Measurements from ENCODE around the gene SPO11. TPM values are rescaled to one million over a fixed set of nuclear protein-coding genes. Genes with fewer than 3 reads are reported as not detected.

Gene SPO11
- total RNA-seq, 2 donors from 2014 or later = not detected

DNA sequence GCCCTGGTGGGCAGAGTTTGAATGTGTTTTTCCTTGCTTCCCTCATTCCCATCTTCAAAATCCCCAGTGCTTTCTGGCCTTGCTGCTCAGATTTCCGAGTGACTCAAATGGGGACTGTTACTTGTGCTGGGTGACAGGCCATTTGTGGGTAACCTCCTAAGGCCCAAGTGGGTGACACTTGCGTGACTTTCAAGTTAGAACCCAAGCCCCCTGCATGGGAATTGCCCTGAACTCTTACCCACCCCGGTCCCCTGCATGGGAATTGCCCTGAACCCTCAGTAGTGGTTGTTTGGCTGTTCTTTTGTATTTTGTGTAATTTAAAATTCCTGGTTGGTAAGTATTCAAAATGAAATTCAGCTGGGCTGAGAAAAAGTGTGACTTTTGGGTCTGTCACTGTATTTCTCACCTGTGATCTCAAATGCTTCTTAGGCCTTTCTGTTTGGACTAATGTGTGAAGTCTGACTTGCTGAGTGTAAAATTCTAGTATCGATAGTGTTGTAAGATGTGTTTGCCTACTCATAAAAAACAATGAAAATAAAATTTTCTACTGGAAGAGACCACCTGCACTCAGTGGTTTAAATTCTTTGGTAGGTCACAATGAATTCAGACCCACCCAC lies 49.2 kb downstream of the SPO11 start:
- no peak for DNase-seq (ENCODE audit: low spot score in 2 of 2)
- H3K27ac Mint-ChIP-seq = peak overlapping the region in 1 of 2 donors; percentile 66
- peaks cover 5 to 8% of the 10 kb centered on the region in 2 donors for H3K36me3 Mint-ChIP-seq
- no peaks in the 10 kb centered on the region for H3K9me3 Mint-ChIP-seq
- peak; percentile 18 to 52 for ATAC-seq

DNA sequence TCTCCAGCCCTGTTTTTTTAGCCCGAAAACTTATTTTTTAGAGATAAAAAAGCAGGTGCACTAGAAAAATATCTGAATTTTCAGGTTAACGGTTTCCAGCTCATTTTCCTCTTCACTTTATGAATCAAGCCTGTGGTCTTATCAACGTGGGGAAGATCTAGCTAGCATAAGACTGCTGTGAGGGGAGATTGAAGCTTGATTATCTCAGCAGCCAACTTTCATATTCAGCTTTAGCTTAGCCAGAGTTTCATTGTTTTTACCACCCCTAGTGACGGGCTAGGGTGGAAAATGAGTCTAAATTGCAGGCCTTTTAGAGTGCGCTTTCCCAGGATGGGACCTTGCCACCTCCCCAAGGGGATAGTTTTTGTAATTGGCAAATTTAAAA lies 49.7 kb downstream of the SPO11 start:
- Mint-ChIP-seq H3K9me3 (no peaks in the 10 kb centered on the region), H3K36me3 (peaks cover 5 to 8% of the 10 kb centered on the region in 2 donors), H3K27ac (peak overlapping the region; percentile 36 to 66)
- DNase-seq (ENCODE audit: low spot score in 2 of 2) (no peak), ATAC-seq (peak; percentile 21 to 30)

DNA sequence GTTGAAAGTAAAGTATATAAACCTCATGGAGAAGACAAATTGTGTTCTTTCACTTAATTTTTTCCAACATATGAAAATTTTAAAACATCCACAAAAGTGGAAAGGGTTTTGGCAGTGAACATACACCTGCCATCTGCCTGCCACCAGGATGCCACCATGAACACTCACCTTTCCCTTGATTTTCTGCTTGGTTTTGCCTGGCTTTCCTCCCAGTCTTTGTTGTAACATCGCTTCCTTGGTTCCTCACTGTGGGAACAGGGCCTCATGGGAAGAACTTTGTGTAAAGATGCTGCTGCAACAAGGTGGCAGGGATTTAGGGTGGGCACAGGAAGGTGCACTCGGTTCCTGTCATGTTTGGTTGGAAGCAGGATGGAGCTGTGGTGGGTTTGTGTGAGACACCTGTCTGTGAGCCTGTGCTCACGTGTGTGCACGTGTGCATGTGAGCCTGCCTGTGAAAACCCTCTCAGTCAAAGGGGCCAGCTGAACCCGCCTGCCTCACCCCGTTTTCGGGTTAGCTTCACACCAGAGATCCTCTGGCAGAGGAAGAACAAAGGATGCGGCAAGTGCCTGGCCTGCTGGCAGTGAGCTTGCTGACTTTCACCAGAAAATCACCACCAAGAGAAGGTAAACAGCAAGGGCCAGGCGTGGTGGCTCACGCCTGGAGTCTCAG lies 50.6 kb downstream of the SPO11 start:
- ATAC-seq (no peak), DNase-seq (ENCODE audit: low spot score in 2 of 2) (no peak)
- H3K27ac Mint-ChIP-seq = peak overlapping the region in 1 of 2 donors; percentile 74
- H3K9me3 Mint-ChIP-seq = no peaks in the 10 kb centered on the region
- peaks cover 5 to 8% of the 10 kb centered on the region in 2 donors for H3K36me3 Mint-ChIP-seq

DNA sequence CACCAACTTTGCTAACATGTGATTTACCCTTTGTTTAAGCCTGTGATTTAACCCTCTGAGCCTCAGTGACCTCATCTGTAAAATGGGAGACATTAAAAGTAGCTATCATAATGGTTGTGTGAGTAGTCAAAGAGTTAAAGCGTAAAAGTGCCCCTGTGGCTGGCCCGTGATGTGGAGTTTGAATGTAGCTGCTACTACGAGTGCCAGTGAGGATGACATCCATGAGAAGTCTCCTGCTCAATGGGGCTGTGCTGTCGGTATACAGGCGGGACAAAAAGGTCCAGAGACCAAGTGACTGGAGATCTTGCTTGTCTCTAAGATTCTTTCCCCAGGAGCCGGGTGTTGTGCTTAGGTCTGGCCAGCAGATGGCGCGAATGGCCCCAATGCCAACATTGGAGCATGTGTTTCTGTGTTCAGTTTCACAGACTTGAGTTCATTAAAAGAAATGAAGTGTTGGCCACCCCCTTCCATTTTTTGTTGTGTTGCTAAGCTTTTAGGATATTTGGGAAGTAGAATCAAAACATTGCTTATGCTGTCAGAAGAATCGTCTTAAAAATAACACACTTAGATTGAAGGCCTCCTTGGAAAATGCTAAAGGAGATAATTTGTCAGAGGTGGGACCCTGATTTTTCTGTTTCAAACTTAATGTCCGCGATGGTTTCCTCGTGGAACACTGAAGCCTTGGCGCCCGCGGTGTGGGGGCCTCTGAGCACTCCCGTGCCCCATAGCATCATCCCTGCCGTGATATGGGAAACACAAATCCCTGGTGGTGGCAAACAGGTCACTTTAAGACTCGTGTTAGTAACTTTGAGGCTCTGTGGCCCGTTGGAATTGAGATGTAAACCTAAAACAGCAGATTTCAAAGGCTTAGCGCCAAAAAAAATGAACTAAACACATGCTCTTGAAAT lies 52.2 kb downstream of the SPO11 start:
- Mint-ChIP-seq H3K9me3 (no peaks in the 10 kb centered on the region), H3K27ac (no peak overlapping the region), H3K36me3 (peaks cover 0 to 5% of the 10 kb centered on the region in 2 donors)
- DNase-seq (ENCODE audit: low spot score in 2 of 2) (peak in 1 of 2 donors; percentile 91), ATAC-seq (peak; percentile 61)

DNA sequence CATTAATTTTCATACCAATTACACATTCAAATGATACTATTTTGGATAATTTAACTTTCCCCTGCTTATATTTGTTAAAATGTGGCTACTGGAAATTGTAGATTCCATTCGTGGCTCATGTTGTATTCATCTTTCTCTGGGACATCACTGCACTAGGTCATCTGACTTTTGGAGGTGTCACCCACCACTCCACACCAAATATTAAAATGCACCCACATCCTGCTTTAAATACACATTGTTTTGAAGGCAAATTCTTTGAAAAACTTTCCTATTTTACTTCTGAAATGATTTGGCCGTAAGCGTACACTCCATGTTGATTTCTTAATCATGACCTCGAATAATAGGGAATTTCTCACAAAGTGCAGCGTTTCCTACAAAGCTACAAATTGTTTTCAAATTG lies 52.9 kb downstream of the SPO11 start:
- Mint-ChIP-seq H3K27ac (no peak overlapping the region), H3K36me3 (peaks cover 0 to 1% of the 10 kb centered on the region in 2 donors), H3K9me3 (no peaks in the 10 kb centered on the region)
- no peak for DNase-seq (ENCODE audit: low spot score in 2 of 2)
- ATAC-seq = no peak

DNA sequence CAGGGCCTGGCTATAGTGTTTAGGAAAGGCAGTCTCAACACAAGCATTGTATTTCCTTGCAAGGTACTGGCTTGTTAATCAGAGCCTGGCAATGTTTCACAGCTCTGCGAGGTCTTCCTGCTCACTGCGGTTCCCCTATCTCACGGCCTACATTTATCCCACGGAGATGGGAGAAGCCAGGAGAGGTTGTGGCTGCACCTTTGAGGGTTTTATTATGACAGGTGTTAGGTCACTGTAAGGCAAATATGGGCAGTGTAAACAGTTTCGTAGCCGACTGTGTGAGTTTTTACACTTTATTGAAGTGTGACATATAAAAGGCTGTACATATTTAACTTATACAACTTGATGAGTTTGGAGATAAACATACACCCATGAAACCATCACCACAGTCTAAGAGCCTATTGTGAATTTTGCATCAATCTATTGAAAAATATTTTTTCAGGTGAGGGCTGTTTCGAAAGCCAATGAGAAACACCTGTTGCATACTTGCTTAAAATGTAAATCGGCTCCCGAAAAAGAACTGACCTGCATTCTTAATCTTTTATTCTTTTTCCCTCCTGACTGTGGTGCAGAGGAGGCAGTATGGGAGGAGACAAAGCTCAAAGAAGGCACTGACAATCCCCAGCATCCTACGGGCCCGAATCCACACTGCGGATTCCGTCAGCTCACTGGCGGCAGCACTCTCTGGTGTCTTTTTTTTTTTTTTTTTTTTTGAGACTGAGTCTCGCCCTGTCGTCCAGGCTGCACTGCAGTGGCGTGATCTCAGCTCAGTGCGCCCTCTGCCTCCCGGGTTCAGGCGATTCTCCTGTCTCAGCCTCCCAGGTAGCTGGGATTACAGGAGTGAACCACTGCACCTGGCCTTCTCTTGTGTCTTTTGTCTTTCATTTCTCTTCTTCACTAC lies 54.1 kb downstream of the SPO11 start:
- DNase-seq (ENCODE audit: low spot score in 2 of 2) (no peak), ATAC-seq (no peak)
- Mint-ChIP-seq H3K27ac (peak overlapping the region in 1 of 2 donors; percentile 59), H3K36me3 (no peaks in the 10 kb centered on the region), H3K9me3 (no peaks in the 10 kb centered on the region)

DNA sequence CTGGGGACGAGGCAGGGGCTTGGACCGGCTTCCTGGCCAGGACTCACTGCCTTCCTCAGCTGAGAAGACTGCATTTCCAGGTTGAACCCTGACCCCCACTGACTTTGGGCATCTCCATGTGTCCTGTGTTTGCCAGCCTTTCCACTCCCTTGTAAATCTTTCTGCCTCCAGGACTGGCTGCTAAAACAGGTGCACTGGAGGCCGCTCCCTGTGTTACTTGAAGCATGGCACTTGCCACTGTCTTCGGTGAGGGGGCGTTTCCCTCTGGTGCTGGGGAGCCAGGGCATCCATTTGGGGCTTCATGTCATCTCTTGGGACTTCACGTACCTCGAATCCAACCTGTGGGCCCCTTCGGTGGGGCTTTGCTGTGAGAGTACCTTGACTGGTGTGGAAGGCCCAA lies 54.9 kb downstream of the SPO11 start:
- Mint-ChIP-seq H3K27ac (peak overlapping the region in 1 of 2 donors; percentile 59), H3K36me3 (no peaks in the 10 kb centered on the region), H3K9me3 (no peaks in the 10 kb centered on the region)
- DNase-seq (ENCODE audit: low spot score in 2 of 2) (no peak), ATAC-seq (no peak)

DNA sequence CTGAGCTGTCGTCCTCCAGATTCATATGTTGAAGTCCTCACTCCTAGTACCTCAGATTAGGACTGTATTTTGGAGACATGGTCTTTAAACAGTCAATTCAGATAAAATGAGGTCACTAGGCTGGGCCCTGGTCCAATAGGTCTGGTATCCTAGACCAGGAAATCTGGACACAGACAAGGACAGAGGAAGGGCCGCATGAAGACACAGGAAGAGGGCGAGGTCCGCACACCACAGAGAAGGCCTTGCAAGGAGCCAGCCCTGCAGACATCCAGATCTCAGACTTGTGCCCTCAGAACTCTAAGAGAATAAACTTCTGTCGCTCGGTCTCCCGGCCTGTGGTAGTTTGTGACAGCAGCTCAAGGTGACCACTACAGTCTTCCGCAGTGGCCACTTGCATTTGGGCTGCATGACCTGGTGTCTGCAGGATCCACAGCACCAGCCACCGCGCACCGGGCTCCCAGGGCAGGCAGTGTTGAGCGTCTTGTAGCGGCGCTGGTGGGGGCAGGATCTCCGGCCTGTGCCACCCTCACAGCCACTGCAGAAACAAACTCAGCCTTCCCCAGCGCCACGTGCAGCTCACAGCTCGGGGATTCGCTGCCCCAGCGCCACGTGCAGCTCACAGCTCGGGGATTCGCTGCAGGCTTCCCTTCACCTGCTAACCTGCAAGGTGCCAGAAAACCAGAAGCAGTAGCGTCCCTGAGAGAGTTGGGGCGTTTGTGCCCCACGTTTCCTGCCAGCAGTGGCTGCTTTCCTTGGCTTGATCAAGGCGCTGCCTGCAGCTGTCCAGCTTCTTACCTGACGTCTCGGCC lies 55.6 kb downstream of the SPO11 start:
- Mint-ChIP-seq H3K27ac (no peak overlapping the region), H3K9me3 (no peaks in the 10 kb centered on the region), H3K36me3 (no peaks in the 10 kb centered on the region)
- DNase-seq (ENCODE audit: low spot score in 2 of 2) (no peak), ATAC-seq (no peak)

DNA sequence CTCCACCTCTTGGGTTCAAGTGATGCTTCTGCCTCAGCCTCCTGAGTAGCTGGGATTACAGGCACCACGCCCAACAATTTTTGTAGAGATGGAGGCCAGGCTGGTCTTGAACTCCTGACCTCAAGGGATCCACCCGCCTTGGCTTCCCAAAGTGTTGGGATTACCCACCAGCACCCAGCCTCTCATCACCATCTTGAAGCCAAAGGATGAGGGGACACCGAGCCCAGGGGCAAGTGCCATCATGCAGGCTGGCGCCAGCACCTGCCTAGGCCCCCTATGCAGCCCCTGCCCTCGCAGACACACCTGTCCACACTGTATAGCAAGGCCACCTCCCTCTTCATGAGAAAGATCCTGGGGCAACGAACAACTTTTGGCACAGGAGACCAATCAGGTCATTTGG lies 56.3 kb downstream of the SPO11 start:
- no peak for DNase-seq (ENCODE audit: low spot score in 2 of 2)
- ATAC-seq = no peak
- Mint-ChIP-seq H3K27ac (no peak overlapping the region), H3K36me3 (no peaks in the 10 kb centered on the region), H3K9me3 (no peaks in the 10 kb centered on the region)

DNA sequence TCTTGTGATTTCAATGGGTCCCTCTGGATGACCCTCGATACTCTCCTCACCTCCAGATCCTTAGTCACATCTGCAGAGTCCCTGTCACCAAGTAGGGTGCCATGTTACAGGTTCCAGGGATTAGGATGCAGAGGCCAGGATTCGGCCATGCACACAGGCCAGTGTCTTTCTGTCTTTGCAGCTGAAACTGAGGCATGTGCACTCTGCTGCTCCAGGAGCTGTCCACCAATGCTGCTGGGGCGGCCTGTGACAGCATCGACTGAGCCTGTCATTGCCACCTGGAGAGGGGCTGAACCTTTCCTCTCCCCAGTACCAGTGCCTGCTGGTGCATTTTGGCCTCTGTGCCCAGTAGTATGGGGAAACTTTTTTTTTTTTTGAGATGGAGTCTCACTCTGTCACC lies 57.2 kb downstream of the SPO11 start:
- no peaks in the 10 kb centered on the region for H3K9me3 Mint-ChIP-seq
- ATAC-seq (no peak), DNase-seq (ENCODE audit: low spot score in 2 of 2) (no peak)

DNA sequence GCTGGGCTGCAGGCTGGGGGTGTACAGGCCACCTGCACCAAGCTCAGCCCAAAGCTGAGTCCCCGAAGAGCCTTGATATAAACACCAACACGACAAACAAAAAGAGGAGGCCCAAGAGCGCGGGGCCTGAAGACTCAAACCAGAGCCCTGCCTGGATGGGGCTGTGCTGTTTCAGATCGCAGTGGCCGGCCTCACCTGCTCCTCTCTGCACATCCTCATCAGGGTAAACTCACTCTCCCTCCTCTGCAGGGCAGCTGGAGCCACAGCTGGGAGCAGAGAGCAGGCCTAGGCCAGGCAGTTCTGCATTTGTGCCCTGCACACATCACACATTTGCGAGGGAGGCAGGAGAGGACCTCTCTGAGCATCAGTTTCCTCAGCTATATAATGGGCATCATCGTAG lies 57.9 kb downstream of the SPO11 start:
- peaks cover 5 to 6% of the 10 kb centered on the region in 2 donors for H3K36me3 Mint-ChIP-seq
- H3K27ac Mint-ChIP-seq = no peak overlapping the region
- ATAC-seq (no peak), DNase-seq (ENCODE audit: low spot score in 2 of 2) (peak in 1 of 2 donors; percentile 55)
- H3K9me3 Mint-ChIP-seq = no peaks in the 10 kb centered on the region

More for the DNA sequence above, 57.2 kb downstream of the SPO11 start:
- H3K36me3 Mint-ChIP-seq = no peaks in the 10 kb centered on the region
- H3K27ac Mint-ChIP-seq = peak overlapping the region in 1 of 2 donors; percentile 9

DNA sequence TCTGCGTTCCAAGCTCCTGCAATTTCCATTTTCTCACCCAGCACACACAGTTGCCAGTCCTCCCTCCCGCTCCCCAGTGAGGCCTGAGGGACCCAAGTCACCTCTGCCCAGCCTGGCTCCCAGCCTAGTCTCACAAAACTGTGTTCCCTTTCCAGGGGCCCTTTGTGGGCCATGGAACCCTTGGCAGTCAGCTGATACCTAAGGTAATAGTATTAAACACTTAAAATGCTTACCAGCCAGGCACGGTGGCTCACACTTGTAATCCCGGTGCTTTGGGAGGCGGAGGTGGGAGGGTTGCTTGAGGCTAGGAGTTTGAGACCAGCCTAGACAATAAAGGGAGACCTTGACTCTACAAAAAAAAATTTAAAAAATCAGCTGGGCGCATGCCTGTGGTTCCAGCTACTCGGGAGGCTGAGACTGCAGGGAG lies 58.4 kb downstream of the SPO11 start:
- DNase-seq (ENCODE audit: low spot score in 2 of 2) = peak in 1 of 2 donors; percentile 52
- Mint-ChIP-seq H3K27ac (no peak overlapping the region), H3K9me3 (no peaks in the 10 kb centered on the region), H3K36me3 (peaks cover 8 to 10% of the 10 kb centered on the region in 2 donors)
- no peak for ATAC-seq

DNA sequence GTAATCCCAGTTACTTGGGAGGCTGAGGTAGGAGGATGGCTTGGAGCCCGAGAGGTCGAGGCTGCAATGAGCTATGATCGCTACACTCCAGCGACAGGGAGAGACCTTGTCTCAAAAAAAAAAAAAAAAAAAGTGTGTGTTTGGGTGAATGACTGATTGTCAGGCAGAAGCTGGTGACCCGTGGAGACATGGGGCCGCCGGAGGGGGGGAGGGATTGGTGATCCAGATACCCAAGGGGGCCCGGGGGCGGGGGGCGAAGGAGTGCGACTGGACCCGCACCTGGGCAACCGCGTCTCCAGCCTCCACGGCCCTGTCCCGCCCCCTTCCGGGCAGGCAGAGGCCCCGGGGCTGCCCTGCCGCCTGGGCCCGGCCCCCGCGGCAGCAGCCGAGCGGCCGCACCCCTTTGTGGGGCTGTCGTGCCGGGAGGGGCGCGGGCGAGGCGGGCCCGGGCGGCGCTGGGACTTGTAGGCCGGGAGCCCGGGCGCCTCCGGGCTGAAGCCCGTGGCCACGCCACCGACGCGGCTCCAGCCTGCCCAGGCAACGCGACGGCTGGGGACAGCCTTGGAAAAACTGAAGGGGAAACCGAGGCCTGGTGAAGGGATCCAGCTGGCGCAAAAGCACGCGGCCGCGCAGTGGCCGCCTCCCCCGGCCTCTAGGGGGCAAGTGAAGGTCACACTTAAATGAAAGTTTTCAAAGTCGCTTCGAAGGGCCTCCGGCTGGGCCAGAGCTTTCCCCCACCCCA lies 59.5 kb downstream of the SPO11 start:
- DNase-seq (ENCODE audit: low spot score in 2 of 2) (no peak), ATAC-seq (peak; percentile 4 to 27)
- H3K9me3 Mint-ChIP-seq = no peaks in the 10 kb centered on the region
- H3K27ac Mint-ChIP-seq = peak overlapping the region; percentile 90 to 97
- H3K36me3 Mint-ChIP-seq = peaks cover 20 to 22% of the 10 kb centered on the region in 2 donors

DNA sequence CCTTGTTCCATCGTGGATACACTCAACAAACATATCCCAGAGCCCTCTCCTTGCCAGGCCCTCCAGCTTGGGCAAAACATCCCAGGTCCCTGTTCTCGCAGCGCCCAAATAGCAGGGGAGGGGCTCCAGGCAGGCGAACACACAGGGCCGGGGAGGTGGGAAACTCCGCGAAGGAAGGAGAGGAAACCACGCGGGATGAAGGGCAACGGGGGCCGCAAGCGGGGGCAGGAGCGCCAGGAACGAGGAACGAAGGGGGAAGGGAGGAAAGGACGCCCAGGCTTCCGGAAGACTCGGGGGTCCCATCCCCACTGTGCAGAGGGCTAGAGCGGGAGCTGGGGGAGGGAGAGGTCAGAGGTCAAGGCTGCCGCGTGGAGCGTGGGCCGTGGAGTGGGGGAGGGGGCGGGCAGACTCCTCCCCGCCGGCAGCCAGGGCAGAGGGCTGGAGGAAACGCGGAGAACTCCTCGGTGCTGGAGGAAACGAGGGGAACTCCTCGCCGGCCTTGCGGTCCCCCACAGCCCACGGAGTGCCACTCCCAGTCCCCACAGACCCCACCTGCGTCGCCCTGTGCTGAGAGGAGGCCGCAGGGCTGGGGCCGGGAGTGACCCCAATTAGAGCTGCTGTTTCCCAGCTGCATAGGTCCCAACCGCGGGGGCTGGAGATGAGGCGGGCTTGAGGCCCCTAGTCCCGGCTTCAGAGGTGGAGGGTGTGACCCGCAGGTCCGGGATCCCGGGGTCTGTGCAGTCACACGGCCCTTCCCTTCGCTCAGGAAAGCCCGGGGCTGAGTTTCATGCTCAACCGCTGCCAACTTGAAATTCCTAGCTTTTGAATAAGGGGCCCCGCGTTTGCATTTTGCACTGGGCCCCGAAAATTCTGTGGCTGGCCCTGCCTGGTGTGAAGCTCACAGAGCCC lies 60.3 kb downstream of the SPO11 start:
- Mint-ChIP-seq H3K36me3 (peaks cover 27 to 30% of the 10 kb centered on the region in 2 donors), H3K9me3 (no peaks in the 10 kb centered on the region), H3K27ac (peak overlapping the region; percentile 90 to 100)
- DNase-seq (ENCODE audit: low spot score in 2 of 2) = peak; percentile 61 to 74
- ATAC-seq = peak; percentile 9 to 19
